ENCODE results near the gene DDX1.

The DDX1 gene

GRCh38 chr2:15649561-15650255 is 58.0 kb downstream of the DDX1 start:
- no peak for DNase-seq

GRCh38 chr2:15650616-15651366 is 59.1 kb downstream of the DDX1 start:
- no peak for DNase-seq

- DNase-seq, result no peak
Observed at GRCh38 chr2:15651367-15651727, 59.7 kb downstream of the DDX1 start.

- DNase-seq, result no peak
Observed at GRCh38 chr2:15652252-15652651, 60.6 kb downstream of the DDX1 start.

- no peak for DNase-seq
Observed at GRCh38 chr2:15652801-15653200, 61.1 kb downstream of the DDX1 start.

GRCh38 chr2:15653806-15654726 is 62.4 kb downstream of the DDX1 start:
- DNase-seq, result no peak

GRCh38 chr2:15654727-15655073 is 63.0 kb downstream of the DDX1 start:
- DNase-seq, result no peak

- DNase-seq, result no peak
Observed at GRCh38 chr2:15655123-15655887, 63.6 kb downstream of the DDX1 start.

- no peak for DNase-seq
Observed at GRCh38 chr2:15656090-15656489, 64.4 kb downstream of the DDX1 start.

GRCh38 chr2:15657759-15658158 is 66.1 kb downstream of the DDX1 start:
- no peak for DNase-seq

- DNase-seq, result no peak
Observed at GRCh38 chr2:15658911-15659310, 67.2 kb downstream of the DDX1 start.

GRCh38 chr2:15660491-15661294 is 69.0 kb downstream of the DDX1 start:
- no peak for DNase-seq

- no peak for DNase-seq
Observed at GRCh38 chr2:15661295-15661569, 69.6 kb downstream of the DDX1 start.

GRCh38 chr2:15662026-15662425 is 70.4 kb downstream of the DDX1 start:
- DNase-seq, result no peak

GRCh38 chr2:15662579-15662978 is 70.9 kb downstream of the DDX1 start:
- DNase-seq, result no peak

- DNase-seq, result no peak
Observed at GRCh38 chr2:15663802-15664201, 72.1 kb downstream of the DDX1 start.

- no peak for DNase-seq
Observed at GRCh38 chr2:15664273-15665066, 72.8 kb downstream of the DDX1 start.

- no peak for DNase-seq
Observed at GRCh38 chr2:15665067-15665942, 73.6 kb downstream of the DDX1 start.

- no peak for DNase-seq
Observed at GRCh38 chr2:15665943-15666460, 74.3 kb downstream of the DDX1 start.

Measured in NCI-H1092 treated with DMSO at 0.1 percent for 48 hours (cell line).